Measurements from ENCODE around the gene PARP9.

Gene PARP9

DNA sequence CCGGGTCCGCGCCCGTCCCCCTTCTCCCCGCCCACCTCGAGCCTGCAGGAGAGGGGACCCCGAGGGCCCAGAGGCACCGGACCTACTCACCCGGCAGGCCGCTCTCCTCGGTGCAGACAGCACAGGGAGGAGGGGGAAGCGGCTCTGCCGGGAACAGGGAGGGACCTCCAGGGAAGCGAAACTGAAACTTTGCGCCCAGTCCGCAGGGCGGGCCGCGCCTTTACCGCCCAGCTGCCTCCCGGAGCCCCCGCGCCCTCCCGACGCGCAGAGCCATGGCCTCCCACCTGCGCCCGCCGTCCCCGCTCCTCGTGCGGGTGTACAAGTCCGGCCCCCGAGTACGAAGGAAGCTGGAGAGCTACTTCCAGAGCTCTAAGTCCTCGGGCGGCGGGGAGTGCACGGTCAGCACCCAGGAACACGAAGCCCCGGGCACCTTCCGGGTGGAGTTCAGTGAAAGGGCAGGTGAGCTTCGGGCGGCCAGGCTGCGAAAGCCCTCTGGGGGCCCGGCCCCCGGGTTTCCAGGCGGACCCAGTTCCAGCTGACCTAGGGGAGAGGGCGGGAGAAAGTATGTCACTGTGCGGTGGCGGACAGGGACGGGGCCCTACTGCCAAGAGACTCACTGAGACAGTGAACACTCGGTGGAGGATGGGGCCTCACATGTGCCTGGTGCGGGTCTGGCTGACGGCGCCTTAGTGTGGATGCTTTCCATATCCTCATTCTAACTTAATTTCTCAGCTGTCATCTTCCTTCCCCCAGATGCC lies at the start of gene PARP9, which contains the start of gene DTX3L:
Gene PARP9 (minus strand): TSS at position 146 of the 758 bp plus-strand sequence. CDS start 4,680 bp downstream, outside the sequence.
Gene DTX3L (plus strand): TSS at position 184 of the 758 bp plus-strand sequence. CDS start 89 bp downstream, at position 273.
- H3K27ac ChIP-seq = peak within 1 kb of the TSS; percentile 84
- peak; percentile 92 for TF ChIP-seq ZFX (IDR thresholded peaks at IDR 0.05)
- TF ChIP-seq, protein P1, sequence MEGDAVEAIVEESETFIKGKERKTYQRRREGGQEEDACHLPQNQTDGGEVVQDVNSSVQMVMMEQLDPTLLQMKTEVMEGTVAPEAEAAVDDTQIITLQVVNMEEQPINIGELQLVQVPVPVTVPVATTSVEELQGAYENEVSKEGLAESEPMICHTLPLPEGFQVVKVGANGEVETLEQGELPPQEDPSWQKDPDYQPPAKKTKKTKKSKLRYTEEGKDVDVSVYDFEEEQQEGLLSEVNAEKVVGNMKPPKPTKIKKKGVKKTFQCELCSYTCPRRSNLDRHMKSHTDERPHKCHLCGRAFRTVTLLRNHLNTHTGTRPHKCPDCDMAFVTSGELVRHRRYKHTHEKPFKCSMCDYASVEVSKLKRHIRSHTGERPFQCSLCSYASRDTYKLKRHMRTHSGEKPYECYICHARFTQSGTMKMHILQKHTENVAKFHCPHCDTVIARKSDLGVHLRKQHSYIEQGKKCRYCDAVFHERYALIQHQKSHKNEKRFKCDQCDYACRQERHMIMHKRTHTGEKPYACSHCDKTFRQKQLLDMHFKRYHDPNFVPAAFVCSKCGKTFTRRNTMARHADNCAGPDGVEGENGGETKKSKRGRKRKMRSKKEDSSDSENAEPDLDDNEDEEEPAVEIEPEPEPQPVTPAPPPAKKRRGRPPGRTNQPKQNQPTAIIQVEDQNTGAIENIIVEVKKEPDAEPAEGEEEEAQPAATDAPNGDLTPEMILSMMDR (conservative IDR thresholded peaks at IDR 0.05) = no peak

DNA sequence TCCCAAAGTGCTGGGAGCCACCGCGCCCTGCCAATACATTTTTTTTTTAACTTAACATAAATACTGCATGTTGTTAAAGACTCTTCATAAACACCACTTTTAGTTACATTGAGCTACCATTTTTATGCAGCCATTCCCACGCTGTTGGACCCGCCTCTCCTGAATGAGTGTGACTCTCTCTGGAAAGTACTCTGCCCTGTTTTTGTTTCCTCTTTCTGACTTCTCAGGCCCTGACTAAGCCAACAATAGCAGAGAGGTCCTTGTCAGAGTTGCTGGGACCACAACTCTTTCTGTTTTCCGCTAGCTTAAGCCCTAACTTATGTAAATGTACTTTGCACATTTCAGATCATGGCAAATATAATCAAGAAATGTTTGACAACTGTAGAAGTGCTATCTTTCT lies 48.6 kb upstream of the PARP9 start:
- H3K27ac ChIP-seq = no peak overlapping the region
- TF ChIP-seq, protein P1 (conservative IDR thresholded peaks at IDR 0.05) = no peak
- TF ChIP-seq ZFX (IDR thresholded peaks at IDR 0.05) = no peak

DNA sequence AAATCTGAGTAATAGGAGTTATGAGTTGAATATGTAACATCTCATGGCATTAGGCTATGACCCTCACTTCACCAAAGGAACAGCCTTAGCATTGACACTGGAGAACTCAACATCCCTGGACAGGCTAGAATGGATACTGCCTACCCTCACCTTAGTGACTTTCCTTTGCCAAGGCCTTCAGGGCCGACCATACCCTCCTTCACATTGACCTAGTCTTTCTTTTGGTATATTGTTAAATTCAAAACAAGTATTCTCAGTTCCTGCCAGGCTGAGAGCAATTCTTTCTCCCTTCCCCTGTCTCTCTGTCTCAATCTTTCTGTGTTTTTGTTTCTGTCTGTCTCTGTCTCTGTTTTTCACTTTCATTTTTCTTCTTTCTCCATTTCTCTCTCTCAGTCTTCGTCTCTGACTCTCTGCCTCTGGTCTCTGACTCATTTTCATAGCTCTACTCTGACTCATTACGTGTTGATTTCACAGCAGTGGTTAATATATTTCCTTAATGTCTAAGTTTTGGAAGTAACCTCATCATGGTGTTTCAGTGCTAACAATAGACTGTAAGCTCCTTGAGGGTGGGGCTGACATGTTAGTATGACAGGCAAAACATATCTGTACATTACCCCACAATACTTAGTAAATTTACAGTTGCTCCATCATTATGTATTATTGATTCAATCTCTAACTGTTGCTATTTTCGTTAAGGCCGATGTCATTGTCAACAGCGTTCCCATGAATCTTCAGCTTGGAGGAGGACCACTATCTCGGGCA lies 45.9 kb upstream of the PARP9 start:
- H3K27ac ChIP-seq = no peak overlapping the region
- TF ChIP-seq ZFX (IDR thresholded peaks at IDR 0.05) = no peak
- TF ChIP-seq, protein P1 (conservative IDR thresholded peaks at IDR 0.05) = no peak

DNA sequence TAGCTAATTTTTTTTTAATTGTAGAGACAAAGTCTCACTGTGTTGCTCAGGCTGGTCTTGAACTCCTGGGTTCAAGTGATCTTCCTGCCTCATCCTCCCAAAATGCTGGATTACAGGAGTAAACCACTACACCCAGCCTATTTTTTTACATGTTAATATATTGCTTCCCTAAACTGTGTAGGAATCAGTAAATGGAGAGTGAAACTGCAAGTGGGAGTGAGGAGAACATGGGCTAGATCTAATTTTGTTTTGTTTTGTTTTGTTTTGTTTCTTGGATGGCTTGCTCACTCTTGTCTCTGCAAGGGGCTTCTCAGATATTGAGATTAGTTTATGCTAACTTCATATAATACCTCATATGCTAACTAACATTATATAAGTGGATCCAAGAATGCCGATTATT lies 44.8 kb upstream of the PARP9 start:
- H3K27ac ChIP-seq = no peak overlapping the region
- TF ChIP-seq, protein P1 (conservative IDR thresholded peaks at IDR 0.05) = no peak
- TF ChIP-seq ZFX (IDR thresholded peaks at IDR 0.05) = no peak

DNA sequence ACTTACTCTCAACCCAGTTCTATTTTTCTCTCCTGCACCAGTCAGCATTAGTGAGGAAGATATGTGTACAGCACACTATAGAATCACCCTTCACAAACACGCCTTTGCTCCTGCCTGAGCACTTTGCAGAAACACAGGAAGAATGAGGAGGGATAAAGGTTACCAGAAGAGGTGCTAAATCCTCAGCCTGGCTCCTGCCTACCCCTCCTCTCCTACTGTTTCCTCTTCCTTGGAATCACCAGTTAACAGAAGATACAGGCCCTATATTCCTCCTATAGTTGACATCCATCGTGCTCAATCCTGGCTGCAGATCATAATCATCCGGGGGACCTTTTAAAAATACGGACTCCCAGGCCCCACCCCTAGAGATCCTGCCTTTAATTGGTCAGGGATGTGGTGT lies 42.2 kb upstream of the PARP9 start:
- no peak overlapping the region for H3K27ac ChIP-seq
- TF ChIP-seq, protein P1 (conservative IDR thresholded peaks at IDR 0.05) = no peak
- TF ChIP-seq ZFX (IDR thresholded peaks at IDR 0.05) = no peak

DNA sequence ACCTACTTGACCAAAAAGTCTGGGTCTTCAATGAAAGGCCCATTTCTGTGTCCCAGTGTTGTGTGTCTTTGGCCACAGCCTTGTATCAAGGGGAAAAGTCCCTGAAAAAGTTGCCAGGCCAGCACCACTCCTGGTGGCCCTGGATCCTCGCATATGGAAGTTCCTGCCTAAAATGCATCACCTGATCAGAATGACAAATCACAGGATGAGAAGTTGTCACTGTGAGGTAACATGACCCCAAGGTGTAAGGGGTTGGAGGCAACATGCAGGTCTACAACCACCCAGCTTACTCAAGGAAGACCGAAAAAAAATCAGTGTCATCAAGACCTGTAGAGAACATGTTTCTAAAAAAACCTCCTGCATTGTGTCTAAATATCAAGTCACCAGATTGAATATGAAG lies 39.0 kb upstream of the PARP9 start:
- TF ChIP-seq, protein P1 (conservative IDR thresholded peaks at IDR 0.05) = no peak
- TF ChIP-seq ZFX (IDR thresholded peaks at IDR 0.05) = no peak
- H3K27ac ChIP-seq = no peak overlapping the region
